ENCODE data around the gene NLGN1. TPM values are rescaled to one million over a fixed set of nuclear protein-coding genes. Genes with fewer than 3 reads are reported as not detected.

The NLGN1 gene
- total and polyA plus RNA-seq, 9 of the 15 experiments (the other 6 are each of a cell fraction or from before 2014, with no cell fraction given), result under 0.01 to 0.01 TPM; not detected in 7

DNA sequence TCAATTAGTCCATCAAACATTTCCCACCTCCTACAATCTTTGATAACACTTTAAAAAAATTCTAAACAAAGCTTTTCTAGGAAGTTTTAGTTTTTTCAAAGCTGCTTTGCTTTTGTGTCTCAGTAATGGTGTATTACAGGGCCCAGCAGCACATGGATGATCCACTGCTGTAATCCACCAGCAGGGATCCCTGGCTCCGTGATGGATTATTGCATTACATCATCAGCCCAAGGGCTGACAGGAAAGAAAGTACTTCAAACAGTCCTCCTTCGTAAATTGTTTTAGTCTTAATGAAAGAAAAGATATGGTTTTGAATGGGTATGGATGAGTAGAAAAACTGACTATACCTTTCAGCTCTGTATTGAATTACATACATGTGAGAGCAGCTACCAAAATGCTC is 772.7 kb downstream of the NLGN1 start:
- Histone ChIP-seq H3K9ac (ENCODE audit: insufficient read depth in 1 of 2, low read depth in 2 of 2, low read length in 2 of 2) (no peak overlapping the region), H3K4me3 (no peak overlapping the region), H2AFZ (ENCODE audit: low read depth, low read length) (no peak overlapping the region), H3K4me2 (ENCODE audit: insufficient read depth, low read length) (no peak overlapping the region), H3K9me1 (ENCODE audit: control insufficient read depth, insufficient read depth, low read length) (no peaks in the 10 kb centered on the region), H3K79me2 (ENCODE audit: control insufficient read depth, insufficient read depth, low read length) (no peaks in the 10 kb centered on the region), H3K36me3 (ENCODE audit: control insufficient read depth, insufficient read depth, low read length) (no peaks in the 10 kb centered on the region), H3K27ac (ENCODE audit: extremely low read depth, low read depth, low read length) (no peak overlapping the region), H3K4me1 (replicated peaks in 1 of 2; ENCODE audit: control insufficient read depth in 2 of 2, insufficient read depth in 2 of 2, low read length in 2 of 2) (no peaks in the 10 kb centered on the region), H3K9me3 (replicated peaks; ENCODE audit: control insufficient read depth, insufficient read depth, low read depth, low read length) (no peaks in the 10 kb centered on the region), H4K20me1 (replicated peaks; ENCODE audit: control insufficient read depth, insufficient read depth, low read length) (no peaks in the 10 kb centered on the region), H3K27me3 (ENCODE audit: control insufficient read depth in 2 of 2, insufficient read depth in 2 of 2, low read length in 2 of 2) (no peaks in the 10 kb centered on the region)
- in situ Hi-C loops (cut with MboI), result no loop called here
- TF ChIP-seq FOXJ3 (CRISPR knock-in tag; IDR thresholded peaks at IDR 0.05) (no peak), KLF16 (IDR thresholded peaks at IDR 0.05) (no peak), ZZZ3 (IDR thresholded peaks at IDR 0.05) (no peak), ZNF175 (CRISPR knock-in tag; IDR thresholded peaks at IDR 0.05; ENCODE audit: low read depth) (no peak), JUN (IDR thresholded peaks at IDR 0.05; ENCODE audit: borderline replicate concordance, low read depth, low read length) (no peak), JUN (CRISPR knock-in tag; IDR thresholded peaks at IDR 0.05; ENCODE audit: borderline replicate concordance) (no peak), MAZ (CRISPR knock-in tag; conservative IDR thresholded peaks at IDR 0.05 in 1 of 2, IDR thresholded peaks at IDR 0.05 in 1 of 2) (no peak), ETS2 (tag; IDR thresholded peaks at IDR 0.05; ENCODE audit: borderline replicate concordance, poor library complexity, severe bottlenecking) (no peak), SRF (CRISPR knock-in tag; IDR thresholded peaks at IDR 0.05) (no peak), PYGO2 (tag; IDR thresholded peaks at IDR 0.05) (no peak)
- TF ChIP-seq, protein P1, sequence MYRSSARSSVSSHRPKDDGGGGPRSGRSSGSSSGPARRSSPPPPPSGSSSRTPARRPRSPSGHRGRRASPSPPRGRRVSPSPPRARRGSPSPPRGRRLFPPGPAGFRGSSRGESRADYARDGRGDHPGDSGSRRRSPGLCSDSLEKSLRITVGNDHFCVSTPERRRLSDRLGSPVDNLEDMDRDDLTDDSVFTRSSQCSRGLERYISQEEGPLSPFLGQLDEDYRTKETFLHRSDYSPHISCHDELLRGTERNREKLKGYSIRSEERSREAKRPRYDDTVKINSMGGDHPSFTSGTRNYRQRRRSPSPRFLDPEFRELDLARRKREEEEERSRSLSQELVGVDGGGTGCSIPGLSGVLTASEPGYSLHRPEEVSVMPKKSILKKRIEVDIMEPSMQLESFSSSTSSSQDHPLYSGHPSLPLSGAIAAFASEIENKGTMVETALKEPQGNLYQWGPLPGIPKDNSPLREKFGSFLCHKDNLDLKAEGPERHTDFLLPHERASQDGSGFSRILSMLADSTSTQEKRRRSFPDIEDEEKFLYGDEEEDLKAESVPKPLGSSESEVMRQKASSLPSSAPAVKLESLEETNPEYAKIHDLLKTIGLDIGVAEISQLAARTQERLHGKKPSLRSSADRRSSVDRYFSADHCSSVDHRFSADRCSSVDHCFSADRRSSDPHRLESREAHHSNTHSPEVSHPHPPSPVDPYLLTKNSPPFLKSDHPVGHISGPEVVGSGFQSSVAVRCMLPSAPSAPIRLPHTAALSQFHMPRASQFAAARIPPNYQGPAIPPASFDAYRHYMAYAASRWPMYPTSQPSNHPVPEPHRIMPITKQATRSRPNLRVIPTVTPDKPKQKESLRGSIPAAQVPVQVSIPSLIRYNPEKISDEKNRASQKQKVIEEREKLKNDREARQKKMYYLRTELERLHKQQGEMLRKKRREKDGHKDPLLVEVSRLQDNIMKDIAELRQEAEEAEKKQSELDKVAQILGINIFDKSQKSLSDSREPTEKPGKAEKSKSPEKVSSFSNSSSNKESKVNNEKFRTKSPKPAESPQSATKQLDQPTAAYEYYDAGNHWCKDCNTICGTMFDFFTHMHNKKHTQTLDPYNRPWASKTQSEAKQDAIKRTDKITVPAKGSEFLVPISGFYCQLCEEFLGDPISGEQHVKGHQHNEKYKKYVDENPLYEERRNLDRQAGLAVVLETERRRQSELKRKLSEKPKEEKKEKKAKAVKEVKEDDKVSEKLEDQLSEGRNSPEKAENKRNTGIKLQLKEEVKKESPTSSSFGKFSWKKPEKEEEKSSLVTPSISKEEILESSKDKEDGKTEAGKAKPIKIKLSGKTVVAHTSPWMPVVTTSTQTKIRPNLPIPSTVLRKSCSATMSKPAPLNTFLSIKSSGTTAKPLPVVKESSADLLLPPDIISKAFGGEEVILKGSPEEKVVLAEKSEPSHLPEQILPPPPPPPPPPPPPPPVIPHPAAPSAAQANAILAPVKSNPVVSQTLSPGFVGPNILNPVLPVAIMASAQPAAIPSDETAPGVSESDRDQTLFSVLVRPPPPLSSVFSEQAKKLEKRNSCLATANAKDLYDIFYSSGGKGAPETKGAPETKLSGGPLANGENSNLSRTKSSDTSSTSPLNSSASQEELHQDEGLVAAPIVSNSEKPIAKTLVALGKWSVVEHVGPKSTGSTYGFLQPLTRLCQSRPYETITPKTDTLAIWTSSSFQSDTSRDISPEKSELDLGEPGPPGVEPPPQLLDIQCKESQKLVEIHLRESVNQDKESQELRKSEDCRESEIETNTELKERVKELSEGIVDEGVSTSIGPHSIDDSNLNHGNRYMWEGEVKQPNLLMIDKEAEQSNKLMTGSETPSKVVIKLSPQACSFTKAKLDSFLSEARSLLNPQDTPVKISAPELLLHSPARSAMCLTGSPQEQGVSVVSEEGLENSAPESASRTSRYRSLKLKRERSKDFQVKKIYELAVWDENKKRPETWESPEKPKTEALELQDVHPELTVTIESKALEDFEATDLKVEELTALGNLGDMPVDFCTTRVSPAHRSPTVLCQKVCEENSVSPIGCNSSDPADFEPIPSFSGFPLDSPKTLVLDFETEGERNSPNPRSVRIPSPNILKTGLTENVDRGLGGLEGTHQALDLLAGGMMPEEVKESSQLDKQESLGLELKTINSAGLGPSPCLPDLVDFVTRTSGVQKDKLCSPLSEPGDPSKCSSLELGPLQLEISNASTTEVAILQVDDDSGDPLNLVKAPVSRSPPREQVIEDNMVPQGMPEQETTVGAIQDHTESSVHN (IDR thresholded peaks at IDR 0.05; ENCODE audit: borderline replicate concordance in 1 of 2, low read depth in 1 of 2), result no peak
- TF ChIP-seq, protein P2, sequence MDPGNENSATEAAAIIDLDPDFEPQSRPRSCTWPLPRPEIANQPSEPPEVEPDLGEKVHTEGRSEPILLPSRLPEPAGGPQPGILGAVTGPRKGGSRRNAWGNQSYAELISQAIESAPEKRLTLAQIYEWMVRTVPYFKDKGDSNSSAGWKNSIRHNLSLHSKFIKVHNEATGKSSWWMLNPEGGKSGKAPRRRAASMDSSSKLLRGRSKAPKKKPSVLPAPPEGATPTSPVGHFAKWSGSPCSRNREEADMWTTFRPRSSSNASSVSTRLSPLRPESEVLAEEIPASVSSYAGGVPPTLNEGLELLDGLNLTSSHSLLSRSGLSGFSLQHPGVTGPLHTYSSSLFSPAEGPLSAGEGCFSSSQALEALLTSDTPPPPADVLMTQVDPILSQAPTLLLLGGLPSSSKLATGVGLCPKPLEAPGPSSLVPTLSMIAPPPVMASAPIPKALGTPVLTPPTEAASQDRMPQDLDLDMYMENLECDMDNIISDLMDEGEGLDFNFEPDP (CRISPR knock-in tag; IDR thresholded peaks at IDR 0.05), result no peak
- DNase-seq (ENCODE audit: extremely low read depth in 1 of 4, low spot score in 3 of 4) (no peak), FAIRE-seq (no peak), ATAC-seq (no peak)
- ChIA-PET CTCF (ENCODE audit: low intra/inter-chr PET ratio) (no interaction called here), POLR2A (no interaction called here)
- intact Hi-C loops (cut with micrococcal nuclease), result no loop called here
- 0% methylated on average over 2 of the region's 2 CpGs for WGBS (ENCODE audit: insufficient coverage, low coverage, missing lambda C conversion rate)
- BruUV-seq (replicated peaks), result no TSS peak
